HG03139 (cell line): ENCODE data around the gene CFAP221.

Experiments
- ATAC-seq: cut with Tn5 transposase; IDR thresholded peaks from one replicate; pipeline ENCODE4 v1.9.1; 2021; ENCODE audit not compliant: unreplicated experiment

The CFAP221 gene

GRCh38 chr2:119674711-119675500, 130.7 kb downstream of the CFAP221 start:
- ATAC-seq: no peak

- no peak for ATAC-seq
Measured at GRCh38 chr2:119678021-119678656, 133.9 kb downstream of the CFAP221 start.

GRCh38 chr2:119679526-119679837, 135.2 kb downstream of the CFAP221 start:
- ATAC-seq: no peak

- ATAC-seq: no peak
Measured at GRCh38 chr2:119679846-119680245, 135.6 kb downstream of the CFAP221 start.

- no peak for ATAC-seq
Measured at GRCh38 chr2:119680457-119681202, 136.4 kb downstream of the CFAP221 start.

GRCh38 chr2:119681203-119681867, 137.1 kb downstream of the CFAP221 start:
- no peak for ATAC-seq

GRCh38 chr2:119681868-119682220, 137.6 kb downstream of the CFAP221 start:
- ATAC-seq: no peak

- no peak for ATAC-seq
Measured at GRCh38 chr2:119682578-119682977, 138.3 kb downstream of the CFAP221 start.

- ATAC-seq: no peak
Measured at GRCh38 chr2:119683074-119683712, 138.9 kb downstream of the CFAP221 start.

GRCh38 chr2:119683713-119684443, 139.6 kb downstream of the CFAP221 start:
- ATAC-seq: no peak

GRCh38 chr2:119684518-119684917, 140.3 kb downstream of the CFAP221 start:
- no peak for ATAC-seq

GRCh38 chr2:119688616-119689015, 144.4 kb downstream of the CFAP221 start:
- no peak for ATAC-seq

- no peak for ATAC-seq
Measured at GRCh38 chr2:119689218-119689617, 145.0 kb downstream of the CFAP221 start.

GRCh38 chr2:119691189-119691588, 146.9 kb downstream of the CFAP221 start:
- ATAC-seq: no peak

- no peak for ATAC-seq
Measured at GRCh38 chr2:119691651-119692245, 147.5 kb downstream of the CFAP221 start.

- no peak for ATAC-seq
Measured at GRCh38 chr2:119692310-119692709, 148.1 kb downstream of the CFAP221 start.

- no peak for ATAC-seq
Measured at GRCh38 chr2:119692954-119693353, 148.7 kb downstream of the CFAP221 start.

GRCh38 chr2:119693567-119693966, 149.3 kb downstream of the CFAP221 start:
- ATAC-seq: no peak

- ATAC-seq: no peak
Measured at GRCh38 chr2:119693967-119694366, 149.7 kb downstream of the CFAP221 start.

GRCh38 chr2:119694470-119694844, 150.2 kb downstream of the CFAP221 start:
- ATAC-seq: no peak
